Measurements from ENCODE around the gene ABLIM2. TPM values are rescaled to one million over a fixed set of nuclear protein-coding genes. Genes with fewer than 3 reads are reported as not detected.
A peak's percentile ranks its signal among the peaks of the same experiment; 100 is the strongest.

Gene ABLIM2
- total and polyA plus RNA-seq, 2 of the 8 experiments (the other 6 are each of a cell fraction or from before 2014, with no cell fraction given): 2.8 to 3.0 TPM

DNA sequence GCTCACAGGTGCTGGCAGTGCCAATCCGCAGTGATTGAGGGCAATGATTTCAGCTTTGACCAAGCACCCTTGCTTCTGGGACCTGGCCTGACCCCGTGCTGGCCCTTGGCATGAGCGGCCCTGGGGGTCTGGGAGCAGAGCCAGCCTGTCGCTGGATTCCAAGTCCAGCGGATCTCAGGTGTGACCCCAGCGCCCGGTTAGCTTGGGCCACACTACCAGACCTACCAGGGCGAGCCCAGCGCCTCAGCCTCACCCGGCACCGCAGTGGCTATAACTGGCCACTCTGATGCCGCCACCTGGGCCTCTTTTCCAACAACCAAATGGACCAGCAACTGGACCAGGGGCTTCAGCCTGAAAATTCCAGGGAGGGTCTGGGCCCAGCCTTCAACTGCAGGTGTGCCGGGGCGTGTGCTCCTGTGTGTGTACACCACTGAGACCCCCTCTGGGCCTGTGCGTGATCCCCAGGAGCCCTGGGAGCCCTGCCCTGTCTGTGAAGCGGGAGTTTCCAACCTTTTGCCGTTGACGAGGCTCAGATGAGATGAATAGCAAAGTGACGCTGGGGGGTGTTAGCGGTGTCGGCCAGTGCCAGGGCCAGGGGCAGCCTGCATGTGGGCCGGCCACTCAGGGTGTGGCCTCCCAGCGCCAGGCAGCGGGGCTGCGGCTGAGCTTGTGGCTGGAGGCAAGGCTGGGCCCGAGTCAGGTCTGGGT is 41.1 kb upstream of the ABLIM2 start:
- Histone ChIP-seq H3K79me1 (ENCODE audit: low read depth, low read length) (no peaks in the 10 kb centered on the region), H2AK5ac (ENCODE audit: low read depth, low read length) (no peak overlapping the region), H4K91ac (replicated peaks; ENCODE audit: insufficient read length, low read length) (no peak overlapping the region), H3K4me2 (ENCODE audit: insufficient read depth in 1 of 2, low read depth in 2 of 2, low read length in 2 of 2) (no peak overlapping the region), H3K56ac (replicated peaks; ENCODE audit: insufficient read length, low read depth, low read length) (no peak overlapping the region), H3K9ac (replicated peaks in 1 of 4; ENCODE audit: extremely low read depth in 1 of 4, low read depth in 3 of 4, low read length in 3 of 4) (no peak overlapping the region), H2BK20ac (ENCODE audit: low read length) (no peak overlapping the region), H2BK5ac (ENCODE audit: low read depth, low read length) (no peak overlapping the region), H4K5ac (ENCODE audit: insufficient read length, low read depth, low read length) (no peak overlapping the region), H3K14ac (ENCODE audit: insufficient read length) (no peak overlapping the region), H3K9me3 (ENCODE audit: insufficient read depth in 2 of 2, low read depth in 1 of 2, low read length in 1 of 2) (no peaks in the 10 kb centered on the region), H3K4ac (replicated peaks; ENCODE audit: insufficient read length, low read depth, low read length) (no peak overlapping the region), H3K4me3 (ENCODE audit: extremely low read depth in 1 of 4, insufficient read depth in 2 of 4, low read depth in 3 of 4, low read length in 4 of 4) (no peak overlapping the region), H3K27ac (ENCODE audit: low read depth, low read length) (no peak overlapping the region), H3K79me2 (ENCODE audit: control insufficient read depth in 1 of 2, insufficient read depth in 2 of 2, low read length in 2 of 2) (no peaks in the 10 kb centered on the region), H2BK15ac (ENCODE audit: low read length) (no peak overlapping the region), H4K8ac (ENCODE audit: extremely low read depth, insufficient read depth, low read length) (peak overlapping the region; percentile 57), H3K18ac (ENCODE audit: extremely low read depth, low read length) (no peak overlapping the region), H4K20me1 (replicated peaks in 1 of 2; ENCODE audit: control insufficient read depth in 1 of 2, insufficient read depth in 2 of 2, low read length in 2 of 2) (peaks cover 0 to 3% of the 10 kb centered on the region in 2 experiments), H2AFZ (ENCODE audit: low read length) (no peak overlapping the region), H3K23me2 (ENCODE audit: low read depth, low read length) (no peaks in the 10 kb centered on the region), H2BK120ac (replicated peaks; ENCODE audit: low read depth, low read length) (no peak overlapping the region), H3K27me3 (replicated peaks in 1 of 4; ENCODE audit: control insufficient read depth in 3 of 4, extremely low read depth in 1 of 4, insufficient read depth in 3 of 4, low read length in 3 of 4) (no peaks in the 10 kb centered on the region), H3K36me3 (ENCODE audit: control insufficient read depth in 2 of 4, insufficient read depth in 4 of 4, low read length in 3 of 4) (no peaks in the 10 kb centered on the region), H3K4me1 (replicated peaks in 1 of 4; ENCODE audit: control insufficient read depth in 3 of 4, insufficient read depth in 4 of 4, low read length in 3 of 4) (no peaks in the 10 kb centered on the region; a peak in 1 of 7 replicates), H2BK12ac (ENCODE audit: low read depth, low read length) (no peak overlapping the region), H3K23ac (ENCODE audit: insufficient read length) (no peak overlapping the region)
- 92% methylated on average over 23 of the region's 26 CpGs; no CpG with 5 or more reads in 1 of the 2 experiments for WGBS, 2 experiments (ENCODE audit: extremely low coverage in 1 of 2, insufficient coverage in 1 of 2, insufficient read length in 1 of 2, insufficient replicate concordance in 2 of 2, low coverage in 1 of 2, low lambda C conversion rate in 2 of 2, missing lambda C conversion rate in 1 of 2)
- DNase-seq (ENCODE audit: low read depth in 1 of 2, low spot score in 2 of 2): no peak
- ChIA-PET POLR2A (ENCODE audit: partially characterized antibody) (no interaction called here), CTCF (ENCODE audit: partially characterized antibody) (interaction anchor here (1.2 to 3.9 kb wide), 4 partner anchors 9 to 126 kb away, joined by 4 to 21 read pairs (median 4); no protein-coding TSS in a partner anchor)
- FAIRE-seq: no peak
- TF ChIP-seq SIRT6 (IDR thresholded peaks at IDR 0.05; ENCODE audit: low read length): no peak
- TF ChIP-seq MAX (IDR thresholded peaks at IDR 0.05): no peak
- TF ChIP-seq RAD21 (IDR thresholded peaks at IDR 0.05 in 1 of 2, conservative IDR thresholded peaks at IDR 0.05 in 1 of 2; ENCODE audit: low read depth in 2 of 2, low read length in 2 of 2): no peak
- no peak for TF ChIP-seq CHD2 (IDR thresholded peaks at IDR 0.05; ENCODE audit: low read length)
- no peak for TF ChIP-seq CBX5 (IDR thresholded peaks at IDR 0.05; ENCODE audit: low read depth, low read length)
- TF ChIP-seq HDAC6 (IDR thresholded peaks at IDR 0.05; ENCODE audit: low read depth, low read length): no peak
- no peak for TF ChIP-seq BCL11A (IDR thresholded peaks at IDR 0.05; ENCODE audit: low read depth in 2 of 2, low read length in 2 of 2)
- no peak for TF ChIP-seq BACH1 (IDR thresholded peaks at IDR 0.05; ENCODE audit: low read length)
- no peak for TF ChIP-seq JUN (IDR thresholded peaks at IDR 0.05; ENCODE audit: low read depth, low read length)
- no peak for TF ChIP-seq E2F6 (IDR thresholded peaks at IDR 0.05)

Data from H1 (cell line).